K562 (cell line): Measurements from ENCODE around the gene ZBTB46. TPM values are rescaled to one million over a fixed set of nuclear protein-coding genes. Genes with fewer than 3 reads are reported as not detected.

Source experiments
- ATAC-seq: fragments of 200-7000 bp; cut with Tn5 transposase; 3 replicates; pipeline ENCODE4 v1.9.1; 2020; ENCODE audit warnings: moderate library complexity
- BruUV-seq: library from RNA; stranded (reverse); fragments of 400-500 nt; replicated peaks from 2 replicates; lab custom pipeline; 2021; lab: Mats Ljungman, UMichigan
- CTCF ChIA-PET: fragments of 300-600 bp; formaldehyde crosslinking; extraction: SDS; loops from one replicate; lab custom pipeline; 2021; ENCODE audit warnings: low intra/inter-chr PET ratio; lab: Yijun Ruan, JAX
- POLR2A ChIA-PET: fragments of 300-600, 350-650 bp; sonication (Branson Sonifier 250); formaldehyde crosslinking; extraction: SDS; loops from one replicate; lab custom pipeline; 2021; ENCODE audit warnings: antibody characterized with exemption, inconsistent platforms; lab: Yijun Ruan, JAX
- DNase-seq, 4 experiments: peaks; one replicate each; pipeline versions ENCODE4 v3.0.0 to v3.0.0-alpha.2; 2011 to 2018; ENCODE audit warnings: low spot score in 3 of 4, mixed read lengths in 3 of 4; ENCODE audit errors: extremely low read depth in 1 of 4
- FAIRE-seq: peaks from 2 replicates; lab custom pipeline; 2011; peaks lifted over from hg19 to GRCh38; lab: Jason Lieb, UNC
- H2AFZ ChIP-seq: 2 replicates; pipeline ENCODE4 v1.6.0; 2011; ENCODE audit warnings: low read depth, low read length, control low read depth, inconsistent platforms
- H3K27ac ChIP-seq: fragments of 200-600 bp; 3 replicates; pipeline ENCODE4 v1.8.0; 2011; ENCODE audit warnings: low read depth, mild to moderate bottlenecking, control low read depth, inconsistent platforms, low read length, moderate library complexity, mixed read lengths; ENCODE audit errors: extremely low read depth
- H3K27me3 ChIP-seq, 2 experiments: fragments of 300-600 bp in 1 of 2; 2 replicates in 1 of 2; 3 replicates in 1 of 2; pipeline versions ENCODE4 v1.6.0 to v1.8.0; 2011; ENCODE audit warnings: inconsistent platforms in 2 of 2, low read length in 2 of 2, mild to moderate bottlenecking in 1 of 2, mixed read lengths in 1 of 2, moderate library complexity in 1 of 2; ENCODE audit not compliant: control insufficient read depth in 2 of 2, insufficient read depth in 2 of 2
- H3K36me3 ChIP-seq: fragments of 300-600 bp; 3 replicates; pipeline ENCODE4 v1.8.0; 2011; ENCODE audit warnings: mild to moderate bottlenecking, low read length, inconsistent platforms; ENCODE audit not compliant: control insufficient read depth, insufficient read depth
- H3K4me1 ChIP-seq, 2 experiments: fragments of 200-600 bp in 1 of 2; replicated peaks in 1 of 2; 2 replicates in 1 of 2; 3 replicates in 1 of 2; pipeline versions ENCODE4 v1.5.1 to v1.8.0; 2011; ENCODE audit warnings: inconsistent platforms in 2 of 2, low read length in 2 of 2, mild to moderate bottlenecking in 1 of 2, mixed read lengths in 1 of 2, moderate library complexity in 1 of 2; ENCODE audit not compliant: control insufficient read depth in 2 of 2, insufficient read depth in 2 of 2
- H3K4me2 ChIP-seq: 2 replicates; pipeline ENCODE4 v1.6.1; 2011; ENCODE audit warnings: low read length, control low read depth, inconsistent platforms, mixed read lengths; ENCODE audit not compliant: insufficient read depth
- H3K4me3 ChIP-seq: fragments of 200-600 bp; sonication (generic), shearing (Covaris generic); 2 replicates; pipeline ENCODE4 v1.5.1; 2016; ENCODE audit warnings: control low read depth, inconsistent platforms
- H3K79me2 ChIP-seq: fragments of 200-600 bp; 3 replicates; pipeline ENCODE4 v1.8.0; 2011; ENCODE audit warnings: low read length, inconsistent platforms; ENCODE audit not compliant: control insufficient read depth, insufficient read depth
- H3K9ac ChIP-seq, 2 experiments: 2 replicates each; pipeline versions ENCODE4 v1.6.0 to v1.6.1; 2011; ENCODE audit warnings: low read depth in 2 of 2, low read length in 2 of 2, control low read depth in 1 of 2, inconsistent platforms in 1 of 2, mild to moderate bottlenecking in 1 of 2, mixed read lengths in 1 of 2; ENCODE audit not compliant: insufficient read depth in 1 of 2
- H3K9me1 ChIP-seq: one replicate; pipeline ENCODE4 v1.6.0; 2011; ENCODE audit warnings: inconsistent platforms, mild to moderate bottlenecking, low read length, moderate library complexity; ENCODE audit not compliant: control insufficient read depth, insufficient read depth
- H3K9me3 ChIP-seq: replicated peaks from 2 replicates; pipeline ENCODE4 v1.5.1; 2011; ENCODE audit warnings: low read depth, low read length, inconsistent platforms; ENCODE audit not compliant: control insufficient read depth, insufficient read depth
- H4K20me1 ChIP-seq: replicated peaks from 2 replicates; pipeline ENCODE4 v1.6.1; 2011; ENCODE audit warnings: low read length, inconsistent platforms, mixed read lengths; ENCODE audit not compliant: control insufficient read depth, insufficient read depth
- BRD9 ChIP-seq: fragments of 450-650 bp; IDR thresholded peaks from 2 replicates; pipeline ENCODE4 v1.6.1; 2018; ENCODE audit warnings: low read depth; ENCODE audit not compliant: partially characterized antibody
- CBX1 ChIP-seq: sonication (generic); IDR thresholded peaks from 2 replicates; pipeline ENCODE4 v1.6.1; 2016; ENCODE audit warnings: antibody characterized with exemption, low read depth, mild to moderate bottlenecking
- CTBP1 ChIP-seq: fragments of 450-650 bp; IDR thresholded peaks from 2 replicates; pipeline ENCODE4 v1.6.1; 2016; ENCODE audit warnings: borderline replicate concordance
- HSF4 ChIP-seq: fragments of 250-450 bp; sonication (Bioruptor Pico); IDR thresholded peaks from 2 replicates; pipeline ENCODE4 v2.1.2; 2022; ENCODE audit warnings: mild to moderate bottlenecking, moderate library complexity, borderline replicate concordance
- KDM1A ChIP-seq, 2 experiments: fragments of 450-650 bp; IDR thresholded peaks; 2 replicates each; pipeline ENCODE4 v1.6.1; 2016; ENCODE audit warnings: mild to moderate bottlenecking in 2 of 2
- KDM2B ChIP-seq: fragments of 250-450 bp; sonication (Bioruptor Pico); IDR thresholded peaks from 2 replicates; pipeline ENCODE4 v1.8.0; 2021; ENCODE audit warnings: mild to moderate bottlenecking, moderate library complexity
- L3MBTL2 ChIP-seq: fragments of 450-650 bp; IDR thresholded peaks from 2 replicates; pipeline ENCODE4 v1.6.1; 2016; ENCODE audit warnings: mild to moderate bottlenecking, moderate library complexity
- LCOR ChIP-seq: sonication (generic); formaldehyde crosslinking; IDR thresholded peaks from 2 replicates; pipeline ENCODE4 v1.8.0; 2022; ENCODE audit warnings: mild to moderate bottlenecking, missing genetic modification reagents
- MCM3 ChIP-seq: fragments of 450-650 bp; IDR thresholded peaks from 2 replicates; pipeline ENCODE4 v1.6.1; 2016
- PHF20 ChIP-seq: fragments of 450-650 bp; IDR thresholded peaks from 2 replicates; pipeline ENCODE4 v1.6.1; 2018; ENCODE audit not compliant: partially characterized antibody
- RB1 ChIP-seq: fragments of 450-650 bp; IDR thresholded peaks from 2 replicates; pipeline ENCODE4 v1.6.1; 2017; ENCODE audit warnings: low read depth, mild to moderate bottlenecking
- RNF2 ChIP-seq: sonication (generic); IDR thresholded peaks from 2 replicates; pipeline ENCODE4 v1.6.1; 2016
- SP1 ChIP-seq: sonication (generic); formaldehyde crosslinking; IDR thresholded peaks from 2 replicates; pipeline ENCODE4 v1.8.1; 2022; ENCODE audit warnings: mild to moderate bottlenecking, missing genetic modification reagents
- TEAD1 ChIP-seq, 2 experiments: fragments of 450-650 bp in 1 of 2; sonication (generic) in 1 of 2; formaldehyde crosslinking; IDR thresholded peaks; 2 replicates each; pipeline versions ENCODE4 v1.4.0 to v1.8.0; 2020 to 2022; ENCODE audit warnings: mild to moderate bottlenecking in 2 of 2, missing genetic modification reagents in 1 of 2
- TRIM24 ChIP-seq, 2 experiments: fragments of 450-650 bp; IDR thresholded peaks; 2 replicates each; pipeline ENCODE4 v1.6.1; 2016
- XRCC3 ChIP-seq: fragments of 450-650 bp; IDR thresholded peaks from 2 replicates; pipeline ENCODE4 v1.6.1; 2017; ENCODE audit warnings: mild to moderate bottlenecking, moderate library complexity
- ZFX ChIP-seq: sonication (generic); formaldehyde crosslinking; IDR thresholded peaks from 2 replicates; pipeline ENCODE4 v1.8.0; 2022; ENCODE audit warnings: mild to moderate bottlenecking, missing genetic modification reagents, moderate library complexity
- ZNF184 ChIP-seq: sonication (generic); formaldehyde crosslinking; IDR thresholded peaks from 2 replicates; pipeline ENCODE4 v1.5.0; 2020; ENCODE audit warnings: missing genetic modification reagents
- WGBS: fragments of 100-300 bp; shearing (Covaris generic); methylation state at CpG from one replicate; pipeline ENCODE4 v1.1.6; 2016; ENCODE audit warnings: low coverage, mixed read lengths; ENCODE audit not compliant: insufficient coverage; ENCODE audit errors: missing lambda C conversion rate; 5-methylcytosine and 5-hydroxymethylcytosine counted together
- in situ Hi-C: fragments of 300-500 bp; cut with MboI; formaldehyde crosslinking; loops from 4 replicates; pipeline ENCODE4 v1.15.0; 2018; ENCODE audit warnings: inconsistent platforms, mixed read lengths
- intact Hi-C: fragments of 100-400 bp; cut with micrococcal nuclease; formaldehyde crosslinking; loops from 2 replicates; pipeline ENCODE4 v1.14.2; 2022
- polyA plus RNA-seq, 8 experiments: library from polyadenylated mRNA; depleted of rRNA in 4 of 8; stranded (reverse) in 5 of 8; unstranded in 3 of 8; fragments of >200 nt; fragmentation: Nextera tagmentation in 2 of 8; fragmentation: Illumina TruSeq in 1 of 8; extraction: Ambion mirVana in 2 of 8; extraction: Trizol in 1 of 8; gene quantifications; 2 replicates each; pipeline versions ENCODE4 v1.2.1 to v1.2.3, GENCODE V29; 2011 to 2014; ENCODE audit warnings: inconsistent platforms in 1 of 8, missing spikeins in 1 of 8
- total RNA-seq, 7 experiments: library from RNA; depleted of rRNA in 6 of 7; stranded (reverse); fragments of >200 nt in 6 of 7; fragmentation: Illumina TruSeq in 2 of 7; extraction: Trizol in 2 of 7; gene quantifications; 2 replicates each; pipeline versions ENCODE4 v1.2.1 to v1.2.3, GENCODE V29; 2011 to 2021; ENCODE audit warnings: low replicate concordance in 1 of 7
- TF ChIP-seq, protein P1 (sequence below): fragments of 450-650 bp; IDR thresholded peaks from 2 replicates; pipeline ENCODE4 v1.6.1; 2016; ENCODE audit warnings: borderline replicate concordance
- TF ChIP-seq, protein P2 (sequence below), 2 experiments: IDR thresholded peaks; 2 replicates each; pipeline ENCODE4 v1.6.1; 2011; ENCODE audit warnings: borderline replicate concordance in 1 of 2, control low read depth in 1 of 2, low read depth in 1 of 2, low read length in 1 of 2, mild to moderate bottlenecking in 1 of 2, mixed read lengths in 1 of 2, moderate library complexity in 1 of 2; ENCODE audit not compliant: insufficient read depth in 1 of 2, insufficient read length in 1 of 2, poor library complexity in 1 of 2, severe bottlenecking in 1 of 2; ENCODE audit errors: extremely low read depth in 1 of 2

Gene ZBTB46
- total and polyA plus RNA-seq, 9 of the 15 experiments (the other 6 are each of a cell fraction or from before 2014, with no cell fraction given) = 0.29 to 4.1 (median 1.1) TPM

DNA sequence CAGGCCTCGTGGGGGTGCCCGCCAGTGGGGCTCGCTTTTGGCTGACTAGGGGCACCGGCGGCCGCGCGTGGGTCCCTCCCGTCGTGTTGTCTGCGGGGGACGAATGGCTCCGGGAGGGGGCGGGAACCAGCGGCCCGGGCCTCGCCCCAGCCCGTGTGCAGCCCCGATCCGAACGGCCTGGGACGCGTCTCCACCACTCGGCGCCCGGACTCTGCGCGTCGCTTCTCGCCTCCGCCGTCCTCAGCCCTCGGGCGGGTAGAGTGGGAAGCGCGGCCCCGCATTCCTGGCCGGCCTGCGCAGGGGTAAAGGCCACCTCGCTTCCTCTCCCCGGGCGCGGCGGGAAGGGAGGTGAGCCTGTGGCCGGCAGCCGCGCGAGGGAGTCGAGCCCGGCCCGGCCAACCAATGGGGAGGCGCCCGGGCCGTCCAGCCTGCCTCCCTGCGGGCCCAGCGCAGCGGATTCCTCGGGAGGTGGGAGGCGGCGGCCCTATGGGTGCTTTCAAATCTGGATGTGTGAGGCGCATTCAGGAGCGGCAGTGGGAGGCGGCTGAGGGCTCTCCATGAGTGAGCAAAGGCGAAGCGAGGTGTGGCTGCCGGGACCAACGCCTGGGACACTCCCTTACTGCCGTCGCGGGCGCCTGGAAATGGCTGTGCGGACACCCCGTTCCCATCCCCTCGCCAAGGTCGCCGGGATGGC is 1.1 kb upstream of the ZBTB46 start:
- no peaks in the 10 kb centered on the region for H3K36me3 ChIP-seq
- WGBS = 19% methylated on average over 55 of the region's 76 CpGs
- H3K4me2 ChIP-seq = peak overlapping the region; percentile 41; the same call in 1 of the 2 replicates
- ChIA-PET CTCF (no interaction called here), POLR2A (no interaction called here)
- no TSS peak for BruUV-seq
- peak overlapping the region; percentile 44 for H3K4me3 ChIP-seq
- intact Hi-C loops (no loop called here), in situ Hi-C loops (no loop called here)
- H4K20me1 ChIP-seq = 0 out of 2 replicates have a peak, but pooled peaks cover 10% of the 10 kb centered on the region
- FAIRE-seq (no peak), ATAC-seq (peak; percentile 58), DNase-seq (peak; percentile 49 to 78 (median 70))
- H3K79me2 ChIP-seq = no peaks in the 10 kb centered on the region
- peaks cover 12 to 18% of the 10 kb centered on the region in 2 experiments; a peak in 4 of 5 replicates for H3K27me3 ChIP-seq
- H3K9me3 ChIP-seq = no peaks in the 10 kb centered on the region
- H3K9me1 ChIP-seq = no peaks in the 10 kb centered on the region
- no peak overlapping the region for H3K27ac ChIP-seq
- H2AFZ ChIP-seq = peak overlapping the region; percentile 77
- H3K4me1 ChIP-seq = peaks cover 12 to 64% of the 10 kb centered on the region in 2 experiments
- peak overlapping the region in 1 of 2 experiments; percentile 87; a peak in 2 of 4 replicates for H3K9ac ChIP-seq
- TF ChIP-seq CBX1 (0 out of 2 replicates have a peak, but pooled peaks have one; percentile 45), CTBP1 (0 out of 2 replicates have a peak, but pooled peaks have one; percentile 42), SP1 (CRISPR knock-in tag) (peak; percentile 17; the same call in 1 of the 2 replicates), RNF2 (peak; percentile 52; the same call in 1 of the 2 replicates), MCM3 (no peak), TEAD1 (CRISPR knock-in tag; IDR thresholded peaks at IDR 0.05) (peak in 1 of 2 experiments; percentile 52; a peak in 1 of 4 replicates), RB1 (peak; percentile 35; the same call in 1 of the 2 replicates), ZFX (CRISPR knock-in tag) (peak; percentile 54), BRD9 (no peak), XRCC3 (no peak), PHF20 (peak; percentile 17), LCOR (CRISPR knock-in tag) (no peak), HSF4 (CRISPR knock-in tag) (no peak), KDM2B (CRISPR knock-in tag) (0 out of 2 replicates have a peak, but pooled peaks have one; percentile 39), L3MBTL2 (peak; percentile 67), KDM1A (IDR thresholded peaks at IDR 0.05) (0 out of 4 replicates have a peak, but pooled peaks have one; percentile 21 to 29), ZNF184 (CRISPR knock-in tag) (no peak), TRIM24 (IDR thresholded peaks at IDR 0.05) (no peak)
- TF ChIP-seq, protein P1, sequence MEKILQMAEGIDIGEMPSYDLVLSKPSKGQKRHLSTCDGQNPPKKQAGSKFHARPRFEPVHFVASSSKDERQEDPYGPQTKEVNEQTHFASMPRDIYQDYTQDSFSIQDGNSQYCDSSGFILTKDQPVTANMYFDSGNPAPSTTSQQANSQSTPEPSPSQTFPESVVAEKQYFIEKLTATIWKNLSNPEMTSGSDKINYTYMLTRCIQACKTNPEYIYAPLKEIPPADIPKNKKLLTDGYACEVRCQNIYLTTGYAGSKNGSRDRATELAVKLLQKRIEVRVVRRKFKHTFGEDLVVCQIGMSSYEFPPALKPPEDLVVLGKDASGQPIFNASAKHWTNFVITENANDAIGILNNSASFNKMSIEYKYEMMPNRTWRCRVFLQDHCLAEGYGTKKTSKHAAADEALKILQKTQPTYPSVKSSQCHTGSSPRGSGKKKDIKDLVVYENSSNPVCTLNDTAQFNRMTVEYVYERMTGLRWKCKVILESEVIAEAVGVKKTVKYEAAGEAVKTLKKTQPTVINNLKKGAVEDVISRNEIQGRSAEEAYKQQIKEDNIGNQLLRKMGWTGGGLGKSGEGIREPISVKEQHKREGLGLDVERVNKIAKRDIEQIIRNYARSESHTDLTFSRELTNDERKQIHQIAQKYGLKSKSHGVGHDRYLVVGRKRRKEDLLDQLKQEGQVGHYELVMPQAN = no peak
- TF ChIP-seq, protein P2, sequence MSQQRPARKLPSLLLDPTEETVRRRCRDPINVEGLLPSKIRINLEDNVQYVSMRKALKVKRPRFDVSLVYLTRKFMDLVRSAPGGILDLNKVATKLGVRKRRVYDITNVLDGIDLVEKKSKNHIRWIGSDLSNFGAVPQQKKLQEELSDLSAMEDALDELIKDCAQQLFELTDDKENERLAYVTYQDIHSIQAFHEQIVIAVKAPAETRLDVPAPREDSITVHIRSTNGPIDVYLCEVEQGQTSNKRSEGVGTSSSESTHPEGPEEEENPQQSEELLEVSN (IDR thresholded peaks at IDR 0.05; ENCODE audit: borderline replicate concordance in 1 of 2, extremely low read depth in 1 of 2, insufficient read depth in 1 of 2, insufficient read length in 1 of 2, low read depth in 1 of 2, low read length in 1 of 2, poor library complexity in 1 of 2, severe bottlenecking in 1 of 2) = peak in 1 of 2 experiments; percentile 74
